Adrenal gland (tissue), 12 donors: Measurements from ENCODE around the gene VASH1. TPM values are rescaled to one million over a fixed set of nuclear protein-coding genes. Genes with fewer than 3 reads are reported as not detected.

ENCODE experiments used
- DNase-seq, 7 donors: peaks; one replicate each; pipeline ENCODE4 v3.0.0-alpha.2; 2019 to 2020
- H3K27ac ChIP-seq, 5 donors: fragments of 200-600 bp; sonication (generic) in 4 of 5; 1 replicate in 3 of 5; 2 replicates in 2 of 5; pipeline versions ENCODE4 v1.5.1 to v1.8.0; 2016 to 2020; ENCODE audit warnings: mild to moderate bottlenecking in 1 of 5
- H3K27me3 ChIP-seq: fragments of 200-600 bp; 2 replicates; pipeline ENCODE4 v1.8.0; 2021
- H3K36me3 ChIP-seq, 2 donors: fragments of 200-600 bp; replicated peaks in 1 of 2; 1 replicate in 1 of 2; 2 replicates in 1 of 2; pipeline versions ENCODE4 v1.5.1 to v1.8.0; 2018 to 2022
- H3K4me1 ChIP-seq, 2 donors: fragments of 200-600 bp; replicated peaks in 1 of 2; 1 replicate in 1 of 2; 2 replicates in 1 of 2; pipeline versions ENCODE4 v1.5.1 to v1.8.0; 2018 to 2021
- H3K4me3 ChIP-seq, 4 donors: fragments of 200-600 bp; sonication (generic) in 3 of 4; one replicate each; pipeline ENCODE4 v1.5.1; 2016 to 2018
- H3K9me3 ChIP-seq, 3 donors: fragments of 200-600 bp; sonication (generic) in 1 of 3; replicated peaks in 1 of 3; 1 replicate in 2 of 3; 2 replicates in 1 of 3; pipeline versions ENCODE4 v1.5.1 to v1.8.0; 2016 to 2021
- POLR2A ChIP-seq, 2 donors: fragments of 450-650 bp; IDR thresholded peaks; one replicate each; pipeline ENCODE4 v1.6.1; 2017; ENCODE audit warnings: antibody characterized with exemption in 2 of 2, mild to moderate bottlenecking in 2 of 2, moderate library complexity in 1 of 2
- WGBS, 4 donors: extraction: QIAGEN DNeasy Blood & Tissue Kit in 2 of 4; methylation state at CpG; one replicate each; pipeline versions ENCODE4 v1.1.5 to v1.1.7; 2013 to 2017; 5-methylcytosine and 5-hydroxymethylcytosine counted together
- intact Hi-C, 2 donors: fragments of 100-400 bp; cut with DNase I; formaldehyde crosslinking; loops; one replicate each; pipeline versions ENCODE4 v1.14.1 to v1.15.0; 2022 to 2023
- polyA plus RNA-seq, 3 donors: library from polyadenylated mRNA; stranded (reverse); fragments of 200-250 nt in 2 of 3; fragments of 350-450 nt in 1 of 3; fragmentation: Illumina TruSeq in 1 of 3; extraction: RNeasy Lipid Tissue Mini Kit (QIAGEN cat#74804) in 1 of 3; gene quantifications; one replicate each; pipeline ENCODE4 v1.2.3, GENCODE V29; 2013 to 2014
- total RNA-seq, 9 donors: library from RNA; depleted of rRNA in 4 of 9; stranded (reverse); fragments of >200 nt in 4 of 9; fragments of 120-200 nt in 1 of 9; fragmentation: NEBNext Ultra II Directional in 1 of 9; extraction: Animal tissue kit (Norgen Biotek cat#: 25700) in 1 of 9; gene quantifications; one replicate each; pipeline versions ENCODE4 v1.1.0 to v1.2.4, GENCODE V29; 2013 to 2023
- TF ChIP-seq, protein P1 (sequence below), 6 experiments: fragments of 450-650 bp in 4 of 6; fragments of 200-600 bp in 2 of 6; sonication (generic) in 1 of 6; IDR thresholded peaks; 1 replicate in 5 of 6; 2 replicates in 1 of 6; pipeline versions ENCODE4 v1.5.1 to v1.8.0; 2016 to 2021; ENCODE audit warnings: antibody characterized with exemption in 6 of 6, mild to moderate bottlenecking in 2 of 6, moderate library complexity in 1 of 6
- donor health status: healthy with polysubstance abuse.
- donor health status: Bipolar disorder and iron deficiency.
- donor health status: DM: yes; HTN: yes; CAD: no.
- donor health status: DM: no; HTN: no; CAD: no.
- donor health status: DM: no; HTN: no; CAD: no.
- donor health status: DM: yes; HTN: yes; CAD: no.

The VASH1 gene
- total and polyA plus RNA-seq, 12 donors: 13.6 to 58.5 (median 23.9) TPM

DNA sequence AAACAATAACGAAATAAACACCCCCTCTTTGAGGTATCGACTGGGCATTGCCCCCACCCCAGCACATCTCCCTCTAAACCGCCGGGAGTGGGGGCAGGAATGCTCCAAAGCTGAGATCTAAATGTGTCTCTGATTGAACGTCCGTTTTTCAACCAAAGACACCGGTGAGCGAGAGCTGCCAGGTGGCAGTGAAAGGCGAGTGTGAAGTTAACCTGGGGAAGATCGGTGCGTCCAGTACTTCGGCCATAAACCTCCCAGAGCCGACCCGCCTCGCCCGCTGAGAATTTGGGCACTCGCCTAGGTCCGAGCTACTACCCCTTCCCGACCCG, 50.8 kb downstream of the VASH1 start:
- no peak for TF ChIP-seq POLR2A (IDR thresholded peaks at IDR 0.05)
- TF ChIP-seq, protein P1, sequence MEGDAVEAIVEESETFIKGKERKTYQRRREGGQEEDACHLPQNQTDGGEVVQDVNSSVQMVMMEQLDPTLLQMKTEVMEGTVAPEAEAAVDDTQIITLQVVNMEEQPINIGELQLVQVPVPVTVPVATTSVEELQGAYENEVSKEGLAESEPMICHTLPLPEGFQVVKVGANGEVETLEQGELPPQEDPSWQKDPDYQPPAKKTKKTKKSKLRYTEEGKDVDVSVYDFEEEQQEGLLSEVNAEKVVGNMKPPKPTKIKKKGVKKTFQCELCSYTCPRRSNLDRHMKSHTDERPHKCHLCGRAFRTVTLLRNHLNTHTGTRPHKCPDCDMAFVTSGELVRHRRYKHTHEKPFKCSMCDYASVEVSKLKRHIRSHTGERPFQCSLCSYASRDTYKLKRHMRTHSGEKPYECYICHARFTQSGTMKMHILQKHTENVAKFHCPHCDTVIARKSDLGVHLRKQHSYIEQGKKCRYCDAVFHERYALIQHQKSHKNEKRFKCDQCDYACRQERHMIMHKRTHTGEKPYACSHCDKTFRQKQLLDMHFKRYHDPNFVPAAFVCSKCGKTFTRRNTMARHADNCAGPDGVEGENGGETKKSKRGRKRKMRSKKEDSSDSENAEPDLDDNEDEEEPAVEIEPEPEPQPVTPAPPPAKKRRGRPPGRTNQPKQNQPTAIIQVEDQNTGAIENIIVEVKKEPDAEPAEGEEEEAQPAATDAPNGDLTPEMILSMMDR (IDR thresholded peaks at IDR 0.05): no peak
- intact Hi-C loops: no loop called here
- H3K27me3 ChIP-seq: no peaks in the 10 kb centered on the region
- peaks cover 6 to 24% of the 10 kb centered on the region in 2 donors for H3K4me1 ChIP-seq
- H3K4me3 ChIP-seq: peak overlapping the region; percentile 16 to 89 (median 51)
- 0 to 1% (median 0%) methylated on average over 9 to 20 of the region's 20 CpGs for WGBS, 4 donors
- H3K36me3 ChIP-seq: peaks cover 0 to 21% of the 10 kb centered on the region in 2 donors
- H3K27ac ChIP-seq: peak overlapping the region in 3 of 5 donors; percentile 88 to 91 (median 89)
- no peak for DNase-seq
- no peaks in the 10 kb centered on the region for H3K9me3 ChIP-seq

DNA sequence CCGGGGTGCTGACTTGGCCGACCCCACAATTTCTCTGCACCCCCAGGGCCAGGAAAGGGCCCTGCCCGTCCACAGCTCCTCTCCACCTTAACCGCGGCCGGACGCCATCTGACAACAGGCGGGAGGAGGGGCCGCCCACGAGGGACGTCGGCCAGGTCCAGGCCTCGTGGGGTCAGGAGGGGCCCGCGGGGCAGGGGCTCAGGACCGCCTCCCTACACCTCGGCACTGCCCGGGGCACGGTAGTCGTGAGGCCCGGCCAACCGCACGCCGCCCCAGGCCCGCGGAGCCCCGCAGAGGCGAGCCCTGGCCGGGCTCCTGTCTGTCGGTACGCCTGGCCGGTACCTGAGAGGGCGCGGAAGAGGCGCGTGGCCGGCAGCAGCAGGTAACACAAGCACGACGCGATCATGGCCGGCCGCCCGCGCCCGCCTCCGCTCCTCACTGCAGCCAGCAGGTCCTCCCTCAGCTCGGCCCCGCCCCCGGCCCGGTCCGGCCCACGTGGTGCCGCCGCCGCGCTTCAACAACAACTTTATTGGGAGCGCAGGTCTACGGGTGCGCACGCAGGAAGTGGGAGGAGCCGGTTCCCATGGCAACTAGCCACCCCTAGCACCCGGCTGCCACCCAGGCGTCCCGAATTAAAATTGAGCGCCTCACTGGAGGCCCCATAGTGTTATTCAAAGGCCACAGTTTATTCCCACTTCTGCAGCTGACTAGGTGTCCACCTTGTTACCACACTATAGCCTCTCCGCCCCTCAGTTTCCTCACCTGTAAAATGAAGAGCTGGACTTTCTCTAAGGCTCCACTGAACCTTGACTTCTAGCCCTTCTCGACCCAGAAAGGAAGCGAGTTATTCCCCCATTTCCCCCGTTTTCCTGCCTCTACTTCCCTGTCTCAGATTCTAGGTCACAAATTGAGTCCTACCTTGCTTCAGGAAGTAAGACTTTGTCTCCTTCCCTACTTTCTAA, 51.4 kb downstream of the VASH1 start, which contains the start of gene ANGEL1:
Gene ANGEL1, minus strand, starts transcription at position 461 of the 962 bp plus-strand sequence. Its CDS starts 55 bp downstream, at position 406.
- H3K27ac ChIP-seq: peak within 1 kb of the TSS in 4 of 5 donors; percentile 71 to 91 (median 88)
- TF ChIP-seq, protein P1 (IDR thresholded peaks at IDR 0.05): peak in 1 of 6 experiments; percentile 9
- TF ChIP-seq POLR2A (IDR thresholded peaks at IDR 0.05): peak; percentile 75 to 89
- 3 to 36% (median 17%) methylated on average over 6 to 69 of the region's 69 CpGs for WGBS, 4 donors
- intact Hi-C loops: no loop called here
- H3K27me3 ChIP-seq: no peaks in the 10 kb centered on the region
- peaks cover 0 to 15% of the 10 kb centered on the region in 2 donors for H3K36me3 ChIP-seq
- peak within 1 kb of the TSS; percentile 16 to 89 (median 51) for H3K4me3 ChIP-seq
- DNase-seq: peak; percentile 96 to 98 (median 97)
- H3K9me3 ChIP-seq: no peaks in the 10 kb centered on the region
- peaks cover 6 to 24% of the 10 kb centered on the region in 2 donors for H3K4me1 ChIP-seq

DNA sequence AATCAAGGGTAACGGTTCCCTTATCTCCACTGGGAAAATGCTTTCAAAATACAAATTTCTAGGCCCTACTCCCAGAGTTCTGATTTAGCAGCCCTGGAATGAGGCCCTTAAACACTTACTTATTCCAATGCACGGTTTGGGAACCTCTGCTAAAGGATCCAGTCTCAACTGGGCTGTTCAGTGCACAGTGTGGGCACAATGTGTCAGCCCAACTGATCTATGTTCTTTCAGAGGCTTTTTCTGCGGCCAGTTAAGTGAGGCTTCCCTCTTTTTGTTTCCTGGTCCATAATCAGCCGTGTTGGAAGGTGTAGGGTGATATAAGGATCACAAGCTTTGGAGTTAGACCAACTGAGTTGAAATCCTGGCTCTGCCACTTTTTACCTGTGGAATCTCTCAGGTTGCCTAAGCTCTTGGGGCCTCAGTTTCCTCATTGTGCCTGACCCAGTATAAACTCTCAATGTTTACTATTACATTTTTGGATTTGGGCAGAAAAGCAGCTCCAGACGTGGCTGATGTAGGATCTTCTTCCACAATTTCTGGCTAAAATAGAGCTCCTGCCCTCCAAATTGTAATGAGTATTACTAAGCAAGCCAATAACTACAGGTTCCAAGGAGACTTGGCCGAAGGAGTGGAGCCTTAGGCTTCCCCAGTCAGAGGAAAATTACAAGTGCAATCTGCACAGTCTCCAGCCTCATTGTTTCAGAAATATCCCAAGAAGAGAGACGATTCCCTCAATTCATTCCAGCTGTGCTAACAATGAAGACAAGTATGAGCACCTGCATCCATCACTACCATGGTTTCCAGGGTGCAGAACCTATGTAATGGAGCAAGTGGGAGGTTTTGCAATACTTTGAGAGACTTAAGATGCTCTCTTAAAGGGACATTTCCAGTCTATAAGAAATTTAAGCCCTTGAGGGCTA, 53.7 kb downstream of the VASH1 start:
- Histone ChIP-seq H3K9me3 (no peaks in the 10 kb centered on the region), H3K4me3 (no peak overlapping the region), H3K27me3 (no peaks in the 10 kb centered on the region), H3K27ac (no peak overlapping the region), H3K36me3 (no peaks in the 10 kb centered on the region), H3K4me1 (peaks cover 6 to 22% of the 10 kb centered on the region in 2 donors)
- no peak for DNase-seq
- intact Hi-C loops: no loop called here
- WGBS, 4 donors: 62 to 77% (median 64%) methylated on average over 7 of the region's 7 CpGs
- TF ChIP-seq POLR2A (IDR thresholded peaks at IDR 0.05): no peak
- TF ChIP-seq, protein P1 (IDR thresholded peaks at IDR 0.05): no peak

DNA sequence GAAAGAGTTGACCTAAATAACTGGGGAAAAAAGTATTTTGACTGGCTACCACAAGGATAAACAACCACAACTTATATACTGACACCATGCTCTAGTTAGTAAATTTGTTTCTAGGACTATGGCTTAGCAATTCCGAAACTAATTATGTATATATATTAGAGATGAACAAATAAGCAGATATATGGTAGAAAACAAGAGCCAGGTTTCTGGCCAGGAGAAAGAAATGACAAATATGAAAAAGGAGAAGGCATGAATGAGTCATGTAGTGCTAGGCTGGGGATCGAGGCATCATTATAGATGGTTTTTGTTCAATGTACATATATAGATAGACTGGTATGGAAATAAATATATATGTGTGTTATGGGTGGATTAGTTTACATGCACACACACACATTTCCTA, 59.4 kb downstream of the VASH1 start:
- no peak for TF ChIP-seq POLR2A (IDR thresholded peaks at IDR 0.05)
- TF ChIP-seq, protein P1 (IDR thresholded peaks at IDR 0.05): no peak
- DNase-seq: no peak
- Histone ChIP-seq H3K9me3 (no peaks in the 10 kb centered on the region), H3K4me3 (no peak overlapping the region), H3K27ac (no peak overlapping the region), H3K36me3 (no peaks in the 10 kb centered on the region), H3K4me1 (no peaks in the 10 kb centered on the region), H3K27me3 (no peaks in the 10 kb centered on the region)
- intact Hi-C loops: no loop called here
- 74 to 84% (median 78%) methylated on average over 2 of the region's 2 CpGs for WGBS, 4 donors
